ENCODE measurements around the gene CLGN.
"Not testable (repeated sequence)": the region's sequence is repeated elsewhere in the genome, so short reads cannot be mapped to it uniquely, and the experiment has no call there.

Gene CLGN

DNA sequence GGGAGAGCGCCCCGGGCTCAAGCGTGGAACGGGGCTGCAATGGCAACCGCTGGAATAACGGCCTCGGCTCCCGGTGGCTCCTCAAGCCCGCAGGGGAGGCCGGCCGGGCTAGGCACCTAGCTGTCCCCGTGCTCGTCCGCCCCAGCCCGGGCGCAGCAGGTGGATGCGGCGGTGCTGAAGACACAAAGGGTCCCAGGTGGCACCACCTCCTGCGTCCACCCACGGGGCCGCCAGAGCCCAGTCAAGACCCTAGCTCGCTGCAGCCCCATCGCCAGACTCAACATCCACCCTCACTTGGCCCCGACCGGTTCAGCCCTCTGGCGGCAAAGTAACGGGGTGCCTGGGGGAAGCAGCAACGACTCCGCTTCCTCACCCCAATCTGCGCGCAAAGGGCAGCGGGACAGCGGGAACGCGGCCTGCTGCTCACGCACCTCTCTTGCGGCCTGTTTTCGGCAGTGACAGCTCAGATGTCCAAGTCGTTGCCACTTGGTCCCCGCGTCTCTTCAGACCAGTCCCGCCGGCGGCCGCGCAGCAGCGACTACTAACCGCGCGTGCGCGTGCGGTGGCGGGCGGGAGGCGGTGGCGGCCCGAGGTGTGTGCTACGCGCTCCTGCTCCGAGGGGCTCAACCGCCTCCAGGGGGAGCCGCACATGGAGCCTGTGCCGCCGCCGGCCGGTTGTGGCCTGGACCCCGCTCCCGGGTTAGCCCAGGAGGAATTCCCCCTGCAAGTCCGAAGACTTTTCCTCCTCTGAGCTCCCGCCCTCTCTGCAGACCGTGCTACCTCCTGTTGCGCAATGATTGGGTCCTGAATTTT, at the start of gene CLGN:
Gene CLGN, minus strand, starts transcription at position 543 of the 813 bp plus-strand sequence. CDS start 14,570 bp downstream, outside the sequence.
- peak; percentile 11 for DNase-seq

DNA sequence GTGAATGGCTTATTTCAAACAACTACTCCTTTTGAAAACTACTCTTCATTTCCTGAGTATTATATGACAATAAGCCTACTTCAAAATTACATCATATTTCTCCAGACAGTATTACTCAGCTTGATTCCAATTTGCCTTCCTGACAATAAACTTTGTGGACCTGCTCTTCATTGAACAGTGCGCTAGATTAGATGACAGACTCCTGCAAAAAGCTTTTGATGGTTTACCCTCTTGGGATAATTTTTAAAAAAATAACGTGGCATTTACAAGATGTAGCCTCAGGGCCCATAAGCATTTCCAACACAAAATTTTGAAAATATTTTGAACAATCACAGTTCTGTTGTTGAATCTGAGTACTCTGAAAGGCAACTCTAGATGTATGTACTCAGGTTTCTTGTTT, 44.7 kb upstream of the CLGN start:
- DNase-seq: no peak

DNA sequence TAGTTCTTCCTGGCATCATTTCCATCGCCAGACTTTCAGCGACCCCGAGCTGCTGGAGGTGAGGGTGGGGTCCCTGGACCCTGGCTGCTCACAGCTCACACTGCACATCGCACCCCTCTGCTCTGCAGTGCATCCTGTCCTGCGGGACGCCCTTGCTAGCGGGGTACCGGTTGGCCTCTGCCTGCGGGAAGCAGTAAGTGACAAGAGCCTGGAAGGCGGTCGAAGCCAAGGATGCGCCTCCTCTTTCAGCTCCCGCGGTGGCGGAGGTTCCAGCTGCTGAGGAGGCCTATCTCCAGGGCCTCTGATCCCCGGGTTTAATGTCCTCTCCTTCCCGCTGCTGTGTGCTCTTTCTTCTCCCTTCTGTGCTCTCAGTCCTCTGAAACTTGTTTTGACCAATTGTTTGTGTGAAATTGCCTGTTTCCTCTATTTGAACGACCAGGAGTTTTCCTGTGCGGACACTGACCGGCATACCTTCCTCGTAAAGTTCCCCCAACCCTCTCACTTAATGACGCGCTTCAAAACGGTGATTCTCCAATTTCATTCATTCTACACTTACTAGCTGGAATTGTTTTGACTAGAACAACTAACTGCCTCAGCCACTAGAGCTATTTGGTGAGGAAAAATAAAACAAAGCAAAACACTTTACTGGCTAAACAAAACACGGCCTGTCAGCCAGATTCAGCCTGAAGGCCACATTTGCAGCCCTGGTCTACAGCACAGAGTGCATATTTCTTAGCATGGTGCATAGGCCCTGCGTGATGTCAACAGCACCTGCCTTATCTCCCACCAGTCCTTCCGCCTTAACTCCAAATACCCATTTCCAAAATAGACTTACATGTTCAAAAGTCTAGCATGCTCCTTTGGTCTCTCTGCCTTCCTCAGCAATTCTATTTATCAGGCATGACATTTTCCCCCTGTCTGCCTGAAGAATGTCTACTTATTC, 42.6 kb upstream of the CLGN start:
- no peak for DNase-seq

DNA sequence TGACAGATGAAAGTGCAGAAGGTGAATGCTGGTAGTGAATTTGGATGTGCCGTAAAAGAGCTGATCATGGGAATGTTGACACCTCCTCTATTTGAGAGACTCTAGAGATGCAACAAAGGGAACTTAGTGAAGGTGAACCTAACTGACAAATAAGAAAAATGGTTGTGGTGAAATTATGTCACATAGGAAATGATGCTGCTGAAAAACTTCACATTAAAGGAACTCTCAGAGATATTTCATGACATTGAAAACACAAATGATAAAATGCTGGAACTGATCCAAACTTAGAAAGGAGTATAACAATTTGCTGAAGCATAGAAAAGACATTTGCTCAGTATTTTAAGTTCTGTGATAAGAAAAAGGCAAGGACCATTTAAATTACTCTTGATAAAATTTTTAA, 38.7 kb upstream of the CLGN start:
- no peak for DNase-seq

- DNase-seq: no peak
Measured at GRCh38 chr4:140463614-140464013, 36.2 kb upstream of the CLGN start.

GRCh38 chr4:140463182-140463581, 35.7 kb upstream of the CLGN start:
- DNase-seq: no peak

DNA sequence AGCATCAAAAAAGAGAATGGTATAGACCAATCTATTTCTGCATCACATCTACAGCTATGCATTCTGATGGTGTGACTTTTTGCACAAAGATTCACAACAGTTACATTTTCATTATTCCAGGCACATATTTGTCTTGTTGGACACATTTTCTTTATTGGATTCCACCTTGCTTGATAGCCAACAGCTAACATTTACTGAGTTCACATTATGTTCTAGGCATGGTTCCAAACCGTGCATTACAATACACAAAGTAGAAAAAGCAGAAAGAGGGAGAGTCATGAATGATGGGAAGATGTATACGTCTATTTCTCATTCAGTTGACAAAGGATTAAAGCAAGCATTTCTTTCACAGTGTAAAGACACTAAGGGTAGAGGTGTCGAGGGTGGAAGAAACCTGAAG, 22.9 kb upstream of the CLGN start:
- DNase-seq: no peak

DNA sequence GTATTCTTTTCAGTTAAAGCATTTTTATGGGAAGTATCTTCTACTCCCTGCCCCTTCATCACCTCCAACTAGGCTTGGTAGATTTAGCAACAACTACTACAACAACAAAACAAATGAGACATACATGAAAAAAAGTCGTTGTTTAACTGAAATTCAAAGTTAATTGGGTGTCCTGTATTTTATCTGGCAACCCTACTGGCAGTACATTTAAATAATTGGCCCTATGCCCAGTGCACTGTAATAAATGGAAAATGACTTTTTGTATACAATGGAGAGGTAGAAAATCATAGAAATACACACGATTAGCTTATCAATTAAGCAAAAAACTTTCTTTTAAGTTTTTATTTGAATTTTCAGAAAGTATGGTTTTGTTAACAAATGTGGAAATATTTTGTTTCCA, 21.4 kb upstream of the CLGN start:
- DNase-seq: no peak

DNA sequence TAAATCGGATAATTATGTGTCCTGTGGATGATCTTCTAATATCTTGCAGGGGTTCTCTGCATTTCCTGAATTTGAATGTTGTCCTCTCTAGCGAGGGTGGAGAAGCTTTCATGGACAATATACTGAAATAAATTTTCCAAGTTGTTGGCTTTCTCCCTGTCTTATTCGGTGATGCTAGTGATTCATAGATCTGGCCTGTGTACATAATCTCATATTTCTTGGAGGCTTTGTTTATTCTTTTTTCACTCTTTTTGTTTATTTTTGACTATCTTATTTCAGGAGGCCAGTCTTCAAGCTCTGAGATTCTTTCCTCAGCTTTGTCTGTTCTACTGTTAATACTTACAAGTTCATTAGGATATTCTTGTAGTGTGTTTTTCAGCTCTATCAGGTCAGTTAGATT, 20.7 kb upstream of the CLGN start:
- no peak for DNase-seq

DNA sequence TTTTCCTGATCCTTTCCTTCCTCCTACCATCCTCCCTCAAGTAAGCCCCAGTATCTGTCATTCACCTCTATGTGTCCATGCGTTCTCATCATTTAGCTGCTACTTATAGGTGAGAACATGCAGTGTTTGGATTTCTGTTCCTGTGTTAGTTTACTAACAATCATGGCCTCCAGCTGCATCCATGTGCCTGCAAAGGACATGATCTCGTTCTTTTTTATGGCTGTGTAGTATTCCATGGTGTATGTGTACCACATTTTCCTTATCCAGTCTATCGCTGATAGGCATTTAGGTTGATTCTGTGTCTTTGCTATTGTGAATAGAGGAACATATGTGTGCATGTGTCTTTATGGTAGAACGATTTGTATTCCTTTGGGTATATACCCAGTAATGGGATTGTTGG, 16.9 kb upstream of the CLGN start:
- DNase-seq: not testable (repeated sequence)

DNA sequence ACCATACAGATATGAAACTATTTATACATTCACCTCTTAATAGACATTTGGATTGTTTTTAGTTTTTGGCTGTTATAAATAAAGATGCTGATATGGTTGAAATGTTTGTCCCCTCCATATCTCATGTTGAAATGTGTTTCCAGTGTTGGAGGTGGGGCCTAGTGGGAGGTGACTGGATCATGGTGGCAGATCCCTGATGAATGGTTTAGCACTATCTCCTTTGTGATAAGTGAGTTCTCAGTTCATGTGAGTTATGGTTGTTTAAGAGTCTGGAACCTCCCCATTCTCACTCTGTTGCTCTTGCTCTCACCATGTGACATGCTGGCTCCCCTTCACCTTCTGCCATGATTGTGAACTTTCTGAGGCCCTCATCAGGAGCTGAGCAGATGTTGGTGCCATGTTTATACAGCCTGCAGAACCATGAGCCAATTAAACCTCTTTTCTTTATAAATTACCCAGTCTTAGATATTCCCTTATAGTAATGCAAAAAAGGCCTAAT, 12.2 kb upstream of the CLGN start:
- no peak for DNase-seq

DNA sequence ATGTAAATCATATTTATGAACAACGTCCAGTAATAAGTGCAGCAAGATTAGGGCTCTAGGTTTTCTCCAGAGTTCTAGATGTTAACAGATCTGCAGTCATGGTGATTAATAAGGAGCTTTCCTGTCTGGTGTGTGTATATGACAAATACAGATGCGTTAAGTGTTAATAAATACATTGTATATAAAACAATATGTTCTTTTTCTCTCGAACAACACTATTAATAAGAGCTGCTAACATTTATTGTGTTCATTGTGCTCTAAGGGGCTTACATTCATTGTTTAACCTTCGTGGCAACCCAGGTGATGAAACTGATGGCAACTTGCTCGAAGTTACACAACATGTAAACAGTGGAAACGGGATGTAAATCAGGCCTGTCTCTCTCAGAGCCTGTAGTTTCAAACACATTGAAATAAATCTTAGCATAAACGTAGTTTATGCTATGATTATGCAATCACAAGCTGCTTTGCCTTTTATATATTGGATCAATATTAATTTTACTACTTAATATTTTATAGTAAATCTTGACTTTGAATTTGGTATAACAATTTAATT, 547 bp upstream of the CLGN start:
- DNase-seq: no peak

DNA sequence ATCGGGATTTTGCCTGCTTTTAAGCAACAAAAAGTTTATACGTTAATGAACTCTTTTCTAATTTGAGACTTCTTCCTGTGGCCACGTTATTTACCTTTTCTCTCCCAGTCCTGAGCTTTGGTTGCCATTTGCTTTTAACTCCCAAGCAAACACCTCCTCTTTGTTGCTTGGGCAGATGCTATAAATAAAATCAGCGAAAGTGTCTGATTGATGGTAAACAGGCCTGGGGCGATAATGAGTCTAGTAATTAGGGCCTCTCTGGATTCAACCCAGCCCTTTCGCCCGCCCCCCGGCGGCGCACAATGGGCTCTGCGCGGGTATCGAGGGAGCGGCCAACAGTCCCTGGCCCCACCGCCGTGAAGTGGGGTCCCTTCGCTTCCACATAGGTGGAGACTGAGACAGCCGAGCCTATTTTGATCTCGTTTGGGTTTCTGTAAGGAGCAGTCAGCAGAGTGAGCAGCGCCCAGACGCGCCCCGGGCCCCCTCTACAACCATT, 790 bp downstream of the CLGN start:
- no peak for DNase-seq

- no peak for DNase-seq
Measured at GRCh38 chr4:140423106-140423505, 4.3 kb downstream of the CLGN start.

GRCh38 chr4:140413130-140413969, 14.1 kb downstream of the CLGN start:
- not testable (repeated sequence) for DNase-seq

DNA sequence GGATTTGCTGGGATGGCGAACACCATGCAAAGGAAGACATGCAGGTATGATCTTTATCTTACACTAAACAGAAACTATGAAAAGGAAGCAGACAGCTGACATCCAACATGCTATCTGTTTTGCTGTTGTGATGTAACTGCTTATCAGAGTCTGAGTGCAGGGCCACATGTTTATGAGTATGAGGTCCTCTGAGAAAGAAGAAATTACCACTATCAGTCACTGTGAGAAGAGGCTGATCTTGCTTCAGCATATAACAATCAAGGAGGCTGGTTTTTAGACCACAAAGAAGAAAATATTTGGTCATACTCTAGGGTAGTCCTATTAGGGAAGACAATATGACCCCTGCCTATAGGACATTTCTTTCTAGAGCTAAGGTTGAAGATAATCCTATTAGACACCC, 18.5 kb downstream of the CLGN start:
- no peak for DNase-seq

DNA sequence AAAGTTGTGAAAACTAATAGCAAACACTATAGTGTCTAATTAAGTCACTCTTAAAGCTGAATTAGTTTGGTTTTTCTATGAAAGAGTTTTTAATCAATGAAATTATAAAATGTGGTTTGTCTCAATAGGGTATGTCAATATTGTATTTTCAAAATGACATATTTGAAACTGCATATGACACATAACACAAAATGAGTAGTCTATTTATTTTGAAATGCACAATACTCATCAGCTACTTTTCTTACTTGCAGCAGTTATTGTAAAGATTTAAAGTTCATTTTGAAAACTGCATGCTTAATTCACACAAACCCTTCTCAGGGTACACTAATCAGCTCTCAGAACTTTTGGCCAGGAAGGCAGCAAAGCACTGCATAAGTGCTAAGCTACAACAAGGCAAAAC, 21.2 kb downstream of the CLGN start:
- no peak for DNase-seq

DNA sequence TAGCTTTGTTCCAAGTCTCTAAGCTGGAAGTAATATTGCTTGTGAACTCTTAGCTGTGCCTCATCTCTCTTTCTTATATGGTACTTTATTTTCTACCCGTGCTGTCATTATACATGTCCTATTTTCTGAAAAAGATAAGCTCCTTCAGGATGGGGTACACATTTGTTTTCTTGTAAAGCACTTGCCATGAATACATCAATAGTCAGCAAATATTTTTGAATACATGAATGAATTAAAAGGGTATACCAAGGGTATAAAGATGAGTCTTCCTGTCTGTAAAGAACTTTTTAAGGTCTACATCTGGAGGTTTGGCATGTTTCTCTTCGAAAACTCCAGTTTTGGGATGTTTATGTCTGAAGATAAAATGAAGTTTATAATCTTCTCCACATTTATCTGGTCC, 27.3 kb downstream of the CLGN start:
- no peak for DNase-seq

GRCh38 chr4:140395668-140396067, 31.8 kb downstream of the CLGN start:
- DNase-seq: no peak

DNA sequence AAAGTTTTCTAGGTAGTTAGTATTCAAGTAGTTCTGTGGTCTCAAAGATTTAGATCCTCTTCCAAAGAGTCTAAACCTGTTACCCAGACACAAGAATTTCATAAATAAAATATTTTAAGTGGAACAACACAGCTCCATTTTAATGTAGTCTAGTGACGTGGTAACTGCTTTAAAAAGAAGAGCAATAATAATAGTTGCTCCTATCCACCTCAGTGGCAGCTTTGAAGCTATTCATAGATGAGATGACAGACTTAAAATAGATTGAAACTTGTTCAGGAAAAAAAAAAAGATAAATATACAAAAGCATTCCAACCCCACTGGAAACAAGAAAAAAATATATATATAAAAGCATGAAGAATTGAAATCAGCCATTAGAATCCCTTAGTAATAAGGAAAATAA, 39.4 kb downstream of the CLGN start:
- no peak for DNase-seq

DNA sequence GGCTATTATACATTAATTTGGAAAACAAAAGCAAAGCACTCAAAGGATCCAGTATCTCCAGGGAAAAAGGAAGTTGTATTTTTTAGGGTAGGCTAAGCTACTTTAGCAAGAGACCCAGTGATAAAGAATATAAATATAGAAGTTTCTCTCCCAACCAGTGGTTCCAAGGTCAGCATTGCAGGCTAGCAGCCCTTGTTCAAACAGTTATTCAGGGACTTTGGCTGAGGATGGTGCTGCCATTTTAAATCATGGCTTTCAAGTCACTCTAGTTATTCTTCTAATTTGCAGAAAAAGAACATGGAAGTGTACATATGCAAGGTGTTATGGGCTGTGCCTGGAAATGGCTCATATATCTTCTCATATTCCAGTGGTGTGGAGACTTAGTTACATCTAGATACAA, 44.7 kb downstream of the CLGN start:
- DNase-seq: no peak

- no peak for DNase-seq
Measured at GRCh38 chr4:140374130-140374477, 53.3 kb downstream of the CLGN start.
